Amniotic stem cell (primary cell): ENCODE data around the gene PET100.
"Not testable (repeated sequence)": the region's sequence is repeated elsewhere in the genome, so short reads cannot be mapped to it uniquely, and the experiment has no call there.

Experiments used
- DNase-seq: peaks from one replicate; lab custom pipeline; 2025; lab: John Stamatoyannopoulos, UW

Gene PET100

DNA sequence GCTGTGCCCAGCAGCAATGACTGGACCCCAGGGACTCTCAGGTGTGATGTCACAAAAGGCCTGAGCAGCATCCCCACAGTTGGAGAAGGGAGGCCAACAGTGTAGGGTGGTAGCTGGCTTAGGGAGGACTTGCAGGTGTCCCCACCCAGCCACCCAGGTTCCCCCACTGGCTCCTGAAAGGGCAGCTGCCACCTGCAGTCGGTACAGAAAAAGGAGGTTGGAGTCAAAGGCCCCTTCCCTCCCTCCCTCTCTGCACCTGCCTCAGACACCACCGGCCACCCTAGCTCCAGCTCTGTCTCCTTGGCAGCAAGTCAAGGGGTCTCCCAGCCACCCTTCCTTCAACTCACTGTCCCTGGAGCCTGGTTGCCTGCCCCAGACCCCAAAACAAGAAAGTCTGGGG is 4.1 kb downstream of the PET100 start, which contains the start of gene PCP2:
Gene PCP2, minus strand, starts transcription at position 22 of the 400 bp plus-strand sequence. CDS start 262 bp downstream, outside the sequence.
- no peak for DNase-seq

- DNase-seq = no peak
Measured at GRCh38 chr19:7635670-7636069, 6.1 kb downstream of the PET100 start.

- DNase-seq = no peak
Measured at GRCh38 chr19:7636317-7636690, 6.7 kb downstream of the PET100 start.

GRCh38 chr19:7636691-7637373 is 7.2 kb downstream of the PET100 start, which contains the start of gene STXBP2:
TSS of gene STXBP2 (plus strand) at chr19:7637110. CDS start at chr19:7637150, 40 bp downstream.
- no peak for DNase-seq

- DNase-seq = no peak
Measured at GRCh38 chr19:7637374-7638256, 8.0 kb downstream of the PET100 start.

GRCh38 chr19:7638802-7639465 is 9.3 kb downstream of the PET100 start:
- DNase-seq = no peak

DNA sequence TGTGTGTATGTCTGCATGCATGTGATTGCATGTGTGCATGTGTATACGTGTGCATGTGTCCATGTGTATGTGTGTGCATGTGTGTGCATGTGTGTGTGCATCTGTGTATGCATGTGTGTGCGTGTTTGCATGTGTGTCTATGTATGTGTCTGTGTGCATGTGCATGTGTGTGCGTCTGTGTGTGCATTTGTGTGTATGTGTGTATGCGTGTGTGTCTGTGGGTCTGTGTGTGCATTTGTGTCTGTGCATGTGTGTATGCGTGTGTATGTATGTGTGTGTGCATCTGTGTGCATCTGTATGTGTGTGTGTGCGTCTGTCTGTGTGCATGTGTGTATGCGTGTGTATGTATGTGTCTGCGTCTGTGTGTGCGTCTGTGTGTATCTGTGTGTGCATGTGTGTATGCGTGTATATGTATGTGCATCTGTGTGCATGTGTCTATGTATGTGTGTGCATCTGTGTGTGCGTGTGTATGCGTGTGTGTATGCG is 10.3 kb downstream of the PET100 start:
- no peak for DNase-seq

DNA sequence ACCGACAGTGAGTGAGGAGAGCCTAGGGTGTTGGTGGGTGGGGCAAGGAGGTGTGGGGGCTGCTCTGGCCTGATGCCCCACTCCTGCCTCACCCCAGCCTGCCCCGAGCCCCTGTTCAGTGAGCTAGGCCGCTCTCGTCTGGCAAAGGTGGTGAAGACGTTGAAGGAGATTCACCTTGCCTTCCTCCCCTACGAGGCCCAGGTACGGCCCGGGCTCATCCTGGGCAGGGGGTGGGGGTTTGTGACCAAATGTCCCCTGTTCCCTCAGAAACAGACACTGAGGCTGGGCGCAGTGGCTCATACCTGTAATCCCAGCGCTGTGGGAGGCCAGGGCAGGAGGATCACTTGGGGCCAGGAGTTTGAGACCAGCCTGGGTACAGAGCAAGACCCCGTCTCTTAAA is 11.2 kb downstream of the PET100 start:
- DNase-seq = no peak

DNA sequence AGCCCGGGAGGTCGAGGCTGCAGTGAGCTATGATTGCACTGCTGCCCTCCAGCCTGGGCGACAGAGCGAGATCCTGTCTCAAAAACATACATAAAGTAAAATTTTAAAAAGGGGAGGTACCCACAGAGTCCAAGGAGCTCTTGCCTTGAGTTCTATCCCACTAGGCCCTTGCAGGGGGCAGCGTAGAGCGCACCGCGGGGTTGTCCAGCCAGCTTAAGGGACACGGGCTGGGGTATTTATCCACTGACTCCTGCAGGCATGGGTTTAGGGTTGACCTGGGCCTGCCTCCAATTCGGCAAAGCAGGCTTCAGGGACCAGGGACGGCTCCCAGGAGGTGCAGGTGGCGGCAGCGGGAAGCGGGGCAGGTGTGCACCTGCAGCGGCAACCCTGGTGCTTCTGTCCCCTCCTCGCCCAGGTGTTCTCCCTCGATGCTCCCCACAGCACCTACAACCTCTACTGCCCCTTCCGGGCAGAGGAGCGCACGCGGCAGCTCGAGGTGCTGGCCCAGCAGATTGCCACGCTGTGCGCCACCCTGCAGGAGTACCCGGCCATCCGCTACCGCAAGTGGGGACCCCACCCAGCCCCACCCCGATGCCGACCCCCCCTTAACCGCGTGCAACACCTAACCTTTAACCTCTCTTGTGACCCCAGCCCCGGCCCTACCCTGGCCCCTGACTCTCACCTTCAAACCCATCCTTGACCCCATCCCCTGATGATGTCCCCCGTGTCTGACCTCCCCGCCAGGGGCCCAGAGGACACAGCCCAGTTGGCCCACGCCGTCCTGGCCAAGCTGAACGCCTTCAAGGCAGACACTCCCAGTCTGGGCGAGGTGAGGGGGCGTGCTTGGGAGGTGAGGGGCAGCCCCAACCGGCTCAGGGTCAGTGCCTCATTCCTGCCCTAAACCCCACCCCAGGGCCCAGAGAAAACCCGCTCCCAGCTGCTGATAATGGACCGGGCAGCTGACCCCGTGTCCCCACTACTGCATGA is 12.0 kb downstream of the PET100 start:
- DNase-seq = no peak

GRCh38 chr19:7642295-7643030 is 12.9 kb downstream of the PET100 start:
- no peak for DNase-seq

DNA sequence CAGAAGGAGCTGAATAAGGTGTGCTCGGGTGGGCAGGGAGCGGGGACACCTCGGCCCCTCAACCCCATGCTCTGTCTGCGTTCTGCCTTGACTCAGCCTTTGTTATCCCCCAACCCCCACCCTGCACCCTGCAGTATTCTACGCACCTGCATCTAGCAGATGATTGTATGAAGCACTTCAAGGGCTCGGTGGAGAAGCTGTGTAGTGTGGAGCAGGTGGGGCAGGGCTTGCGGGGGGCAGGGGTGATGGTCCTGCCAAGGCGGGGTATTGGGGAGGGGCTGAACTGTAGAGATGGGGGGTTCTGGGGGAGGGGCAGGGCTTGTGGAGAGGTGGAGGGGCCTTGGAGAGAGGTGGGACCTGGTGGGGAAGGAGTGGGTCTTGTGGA is 13.4 kb downstream of the PET100 start:
- DNase-seq = no peak

- DNase-seq = not testable (repeated sequence)
Measured at GRCh38 chr19:7643629-7644549, 14.3 kb downstream of the PET100 start.

GRCh38 chr19:7644550-7644877 is 14.9 kb downstream of the PET100 start:
- no peak for DNase-seq

- DNase-seq = no peak
Measured at GRCh38 chr19:7645163-7645562, 15.6 kb downstream of the PET100 start.

DNA sequence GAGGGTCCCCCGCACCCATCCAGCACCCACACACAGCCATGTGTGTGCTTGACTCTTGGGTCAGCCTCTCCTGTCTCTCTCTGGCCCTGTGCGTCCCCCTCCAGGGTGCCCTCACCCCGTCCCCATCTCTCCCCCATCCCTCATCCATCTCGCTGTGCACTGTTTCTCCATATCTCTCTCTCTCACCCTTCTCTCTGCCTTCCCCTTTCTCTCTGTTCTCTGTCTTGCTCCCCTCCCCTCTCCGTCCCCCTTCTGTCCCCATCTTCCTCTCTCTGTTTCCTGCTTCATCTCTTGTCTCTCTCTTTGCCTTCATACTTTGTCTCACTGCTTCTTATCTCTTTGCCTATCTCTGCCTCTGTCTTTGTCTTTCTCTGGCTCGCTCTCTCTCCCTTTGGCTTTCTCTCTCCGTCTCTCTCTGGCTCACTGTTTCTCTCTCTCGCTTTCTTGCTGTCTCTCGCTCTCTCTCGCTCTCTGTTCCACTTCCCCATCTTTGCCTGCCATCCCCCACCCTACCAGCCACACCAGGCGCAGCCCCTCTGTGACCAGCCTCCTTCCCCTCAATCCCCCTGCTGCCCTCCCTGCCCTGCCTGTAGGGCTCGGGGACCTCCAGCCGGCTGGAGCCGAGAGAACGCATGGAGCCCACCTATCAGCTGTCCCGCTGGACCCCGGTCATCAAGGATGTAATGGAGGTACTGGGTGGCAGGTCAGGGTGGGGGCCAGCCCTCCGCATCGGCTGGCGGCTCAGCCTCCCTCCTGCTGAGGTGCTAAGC is 16.2 kb downstream of the PET100 start:
- DNase-seq = no peak

GRCh38 chr19:7646426-7646700 is 16.8 kb downstream of the PET100 start:
- no peak for DNase-seq

DNA sequence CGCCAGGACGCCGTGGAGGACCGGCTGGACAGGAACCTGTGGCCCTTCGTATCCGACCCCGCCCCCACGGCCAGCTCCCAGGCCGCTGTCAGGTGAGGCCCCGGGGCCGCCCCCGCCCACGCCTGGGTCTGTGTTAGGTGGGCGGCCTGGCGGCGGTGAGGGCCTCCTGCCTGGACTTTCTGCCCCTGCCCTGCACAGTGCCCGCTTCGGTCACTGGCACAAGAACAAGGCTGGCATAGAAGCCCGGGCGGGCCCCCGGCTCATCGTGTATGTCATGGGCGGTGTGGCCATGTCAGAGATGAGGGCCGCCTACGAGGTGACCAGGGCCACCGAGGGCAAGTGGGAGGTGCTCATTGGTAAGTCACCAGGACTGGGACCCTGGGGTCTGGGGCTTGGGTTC is 17.6 kb downstream of the PET100 start:
- DNase-seq = no peak

DNA sequence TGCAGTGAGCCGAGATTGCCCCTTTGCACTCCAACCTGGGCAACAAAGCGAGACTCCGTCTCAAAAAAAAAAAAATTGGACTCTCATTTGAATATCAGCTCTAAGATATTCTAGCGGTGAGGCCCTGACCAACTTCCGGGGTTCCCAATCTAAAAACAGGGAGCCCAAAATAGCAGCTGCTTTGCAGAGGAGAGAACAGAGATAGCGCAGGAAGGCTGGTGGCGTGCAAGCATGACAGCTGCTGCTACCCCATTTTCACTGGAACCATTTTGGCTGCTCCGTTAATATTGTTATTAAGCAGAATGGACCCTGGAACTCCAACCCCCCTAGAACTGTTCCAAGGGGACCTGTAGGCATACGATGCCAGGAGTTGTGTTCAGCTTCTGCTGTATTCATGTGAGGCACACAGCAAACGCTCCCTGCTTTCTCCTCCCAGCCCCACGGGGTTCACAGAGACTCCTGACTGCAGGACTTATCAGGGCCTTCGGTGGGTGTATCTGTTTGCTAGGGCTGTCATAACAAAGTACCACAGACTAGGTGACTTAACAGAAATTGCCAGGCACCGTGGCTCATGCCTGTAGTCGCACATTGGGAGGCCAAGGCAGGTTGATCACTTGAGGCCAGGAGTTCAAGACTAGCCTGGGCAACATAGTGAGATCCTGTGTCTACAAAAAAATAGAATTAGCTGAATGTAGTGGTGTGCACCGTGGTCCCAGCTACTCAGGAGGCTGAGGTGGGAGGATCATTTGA is 18.8 kb downstream of the PET100 start:
- no peak for DNase-seq
